GM19035 (cell line): ENCODE data around the gene ADCY1.

ENCODE experiments used
- ATAC-seq: cut with Tn5 transposase; IDR thresholded peaks from one replicate; pipeline ENCODE4 v1.9.1; 2021; ENCODE audit not compliant: unreplicated experiment

The ADCY1 gene

GRCh38 chr7:45689011-45689796 is 115.0 kb downstream of the ADCY1 start:
- ATAC-seq: no peak

GRCh38 chr7:45689797-45690761 is 115.9 kb downstream of the ADCY1 start:
- no peak for ATAC-seq

- ATAC-seq: no peak
These were observed 116.6 kb downstream of the ADCY1 start for GRCh38 chr7:45690762-45691150.

- ATAC-seq: no peak
These were observed 117.0 kb downstream of the ADCY1 start for GRCh38 chr7:45691155-45691656.

DNA sequence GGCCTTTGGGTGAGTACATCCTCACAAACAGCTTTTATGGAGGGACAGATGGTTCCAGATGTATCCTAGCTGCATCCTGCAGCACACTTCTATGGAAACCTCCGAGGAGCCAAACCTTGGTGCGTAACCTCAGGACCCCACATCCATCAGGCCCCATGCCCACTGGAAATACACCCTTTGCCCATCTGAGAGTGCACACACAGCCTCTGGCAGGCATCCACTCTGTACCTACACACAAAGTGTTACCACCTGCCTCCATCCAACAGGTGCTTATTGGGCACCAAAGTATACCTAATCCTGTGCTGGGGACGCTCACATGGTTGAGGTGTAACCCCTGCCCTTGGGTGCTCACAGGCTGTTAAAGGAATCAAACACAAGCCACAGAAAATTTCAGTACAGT is 117.9 kb downstream of the ADCY1 start:
- no peak for ATAC-seq

DNA sequence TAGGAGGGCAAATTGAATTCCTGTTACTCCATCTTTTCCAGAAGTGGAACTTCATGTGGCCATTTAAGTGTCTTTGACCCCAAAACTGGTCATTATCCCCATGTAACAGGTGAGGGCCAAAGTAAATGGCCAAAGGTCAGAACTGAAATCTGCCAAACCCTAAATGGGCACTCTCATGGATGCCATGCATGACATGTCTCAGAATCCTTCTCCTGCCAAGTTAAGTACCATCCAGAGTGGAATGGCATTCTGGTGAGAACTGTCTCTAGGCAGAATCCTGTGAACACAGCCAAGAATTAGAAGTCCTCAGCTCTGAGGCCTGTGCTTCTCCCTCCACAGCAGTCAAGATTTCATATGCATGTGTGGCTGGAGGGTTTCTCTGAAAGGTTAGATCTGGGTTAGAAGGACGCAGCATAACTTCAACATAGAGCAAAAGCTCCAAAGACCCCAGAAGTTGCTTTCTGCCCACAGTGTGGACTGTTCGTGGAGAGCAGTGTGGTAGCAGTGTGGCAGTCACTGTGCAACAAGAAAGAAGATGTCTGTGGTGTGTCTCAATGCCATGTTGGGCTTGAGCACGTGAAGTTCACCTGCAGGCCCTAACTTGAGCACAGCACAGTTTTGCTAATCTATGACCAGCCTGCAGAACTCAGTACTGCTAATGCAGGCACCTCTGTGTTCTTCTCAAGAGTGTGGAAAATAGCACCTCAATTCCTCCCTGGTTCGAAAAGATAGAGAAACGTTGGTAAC is 121.3 kb downstream of the ADCY1 start:
- no peak for ATAC-seq

- no peak for ATAC-seq
These were observed 122.3 kb downstream of the ADCY1 start for GRCh38 chr7:45696476-45696875.

DNA sequence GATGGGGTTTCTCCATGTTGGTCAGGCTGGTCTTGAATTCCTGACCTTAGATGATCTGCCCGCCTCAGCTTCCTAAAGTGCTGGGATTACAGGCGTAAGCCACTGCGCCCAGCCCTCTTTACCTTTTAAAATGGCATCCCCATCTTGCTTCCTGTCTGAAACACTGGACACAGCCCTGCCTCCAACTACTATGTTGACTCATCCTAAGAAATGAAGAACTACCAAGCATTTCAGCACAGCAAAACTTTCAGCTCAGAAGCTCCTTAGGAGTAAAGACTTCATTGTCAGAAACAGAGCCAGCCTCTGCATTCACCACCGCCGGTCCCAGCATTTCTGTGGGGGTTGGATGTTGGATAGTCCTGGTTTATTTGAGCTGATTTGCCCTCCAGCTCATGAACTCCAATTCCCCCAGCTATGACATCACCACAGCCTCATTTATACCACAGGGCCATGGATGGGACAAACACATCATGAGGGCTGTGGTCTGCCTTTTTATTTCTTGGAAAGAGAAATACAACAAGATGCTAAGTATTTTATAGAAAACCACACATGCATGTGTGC is 123.5 kb downstream of the ADCY1 start:
- no peak for ATAC-seq

- no peak for ATAC-seq
These were observed 124.3 kb downstream of the ADCY1 start for GRCh38 chr7:45698303-45699014.

DNA sequence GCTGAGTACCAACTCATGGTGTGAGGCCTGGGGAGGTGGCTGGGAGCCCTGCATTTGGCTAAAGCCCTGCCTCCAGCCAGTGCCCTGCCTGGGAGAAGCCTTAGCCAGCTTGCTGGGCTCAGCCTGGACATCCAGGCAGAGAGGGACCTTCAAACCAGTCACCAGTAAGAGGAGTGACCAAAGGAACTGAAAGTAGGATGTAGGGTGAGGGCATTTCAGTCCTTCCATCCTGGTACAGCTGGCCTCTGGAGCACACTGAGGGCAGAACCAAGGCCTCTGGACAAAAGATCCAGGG is 124.8 kb downstream of the ADCY1 start:
- ATAC-seq: no peak

GRCh38 chr7:45699726-45700390 is 125.7 kb downstream of the ADCY1 start:
- ATAC-seq: no peak

DNA sequence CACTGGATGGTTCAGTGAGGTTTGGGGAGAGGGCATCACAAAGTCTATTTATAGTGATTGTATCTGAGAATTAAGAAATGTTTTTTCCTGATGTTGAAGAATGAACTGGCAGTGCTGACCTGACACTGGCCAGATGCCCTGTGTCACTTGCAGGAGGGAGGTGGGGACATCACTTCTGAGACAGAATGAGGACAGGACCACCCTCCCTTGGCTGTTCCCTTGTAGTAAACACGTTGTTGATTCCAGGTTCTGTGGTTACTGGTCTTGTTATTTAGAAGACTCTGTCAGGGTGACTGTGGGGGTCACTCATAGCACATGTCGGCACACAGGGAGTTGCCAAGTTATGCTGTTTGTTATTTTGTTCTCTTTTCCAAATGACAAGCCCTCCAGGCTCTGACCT is 126.4 kb downstream of the ADCY1 start:
- ATAC-seq: no peak

DNA sequence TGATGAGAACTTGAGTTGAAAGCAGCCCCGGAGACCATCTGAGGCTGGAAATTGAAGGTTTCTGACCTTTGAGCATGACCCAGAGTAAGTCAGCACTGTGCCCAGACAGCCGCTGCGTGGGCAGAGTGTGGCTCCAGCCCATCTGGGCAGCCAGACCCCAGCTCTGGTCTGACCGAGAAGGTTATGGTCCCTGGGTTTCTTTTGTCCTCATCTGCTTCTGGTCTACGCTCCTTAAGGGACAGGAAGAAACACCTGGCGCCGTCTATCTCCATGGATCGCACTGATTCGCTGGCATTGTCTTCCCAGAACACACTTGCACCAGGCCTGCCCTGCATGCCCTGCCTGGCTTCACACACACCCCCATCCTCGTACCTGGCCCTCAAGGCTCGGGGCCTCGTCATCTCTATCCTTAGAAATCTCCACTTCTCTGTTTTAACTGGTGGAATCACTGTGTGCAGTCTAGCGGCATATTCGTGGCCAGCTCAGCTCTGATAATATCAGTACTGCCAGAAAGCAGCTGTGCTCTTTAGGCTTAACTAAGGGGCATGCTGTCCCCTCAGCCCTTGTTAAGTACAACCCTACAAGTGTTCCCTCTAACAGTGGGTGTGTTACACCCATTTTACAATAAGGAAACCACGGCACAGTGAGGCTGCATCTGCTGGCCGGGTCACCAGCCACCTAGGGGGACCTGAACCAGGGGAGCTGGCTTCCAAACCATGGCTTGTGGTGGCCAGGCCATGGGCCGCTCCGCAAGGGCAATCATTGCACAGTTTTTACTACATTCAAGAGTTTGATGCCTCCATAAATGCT is 127.7 kb downstream of the ADCY1 start:
- ATAC-seq: no peak

DNA sequence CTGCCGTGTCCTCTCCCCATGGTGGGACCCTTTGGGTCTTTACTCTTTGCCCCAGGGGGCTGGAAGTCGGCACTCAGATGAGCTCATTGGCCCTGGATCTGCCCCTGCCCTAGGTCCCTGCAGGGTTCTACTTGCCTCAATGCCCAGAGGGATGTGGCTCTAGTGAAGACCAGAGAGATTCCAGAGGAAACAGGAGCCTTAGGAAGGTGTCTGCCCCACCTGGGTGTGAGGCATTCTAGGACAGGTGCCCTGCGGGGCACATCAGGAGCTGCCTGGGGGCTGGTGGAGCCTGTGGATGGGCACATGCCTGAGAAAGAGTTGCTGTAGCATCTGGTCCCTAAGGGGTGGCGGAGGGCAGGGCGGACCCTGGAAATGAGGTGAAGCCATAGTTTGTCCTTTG is 128.6 kb downstream of the ADCY1 start:
- no peak for ATAC-seq

GRCh38 chr7:45703373-45703821 is 129.2 kb downstream of the ADCY1 start:
- ATAC-seq: no peak

- no peak for ATAC-seq
These were observed 129.9 kb downstream of the ADCY1 start for GRCh38 chr7:45703911-45704682.

DNA sequence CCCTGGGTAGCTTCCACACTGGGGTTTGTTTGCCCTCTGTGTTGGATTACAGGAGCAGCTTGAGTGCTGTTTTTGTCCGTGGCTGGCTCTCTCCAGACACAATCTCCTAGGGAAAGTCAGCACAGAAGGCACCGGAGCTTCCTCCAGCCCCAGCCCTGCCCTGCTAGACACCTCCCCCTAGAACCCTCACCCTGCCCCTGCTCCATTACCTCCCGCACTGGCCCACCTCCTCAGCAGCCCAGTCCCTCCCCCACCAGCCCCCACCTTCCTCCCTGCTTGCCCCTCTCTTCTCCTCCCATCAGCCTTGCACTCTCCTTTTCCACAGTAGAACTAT is 130.5 kb downstream of the ADCY1 start:
- ATAC-seq: no peak
